H1 (cell line): ENCODE results near the gene ZNRF3. TPM values are rescaled to one million over a fixed set of nuclear protein-coding genes. Genes with fewer than 3 reads are reported as not detected.

Experiments
- CTCF ChIA-PET: fragments of 300-600 bp; sonication (Branson Sonifier 250); formaldehyde crosslinking; loops from one replicate; lab custom pipeline; 2021; ENCODE audit not compliant: partially characterized antibody; lab: Charles Lee
- POLR2A ChIA-PET: fragments of 300-600 bp; sonication (Branson Sonifier 250); formaldehyde crosslinking; loops from one replicate; lab custom pipeline; 2021; ENCODE audit warnings: inconsistent platforms; ENCODE audit not compliant: partially characterized antibody; lab: Charles Lee
- DNase-seq, 2 experiments: peaks; one replicate each; pipeline versions ENCODE4 v3.0.0 to v3.0.0-alpha.2; 2010 to 2022; ENCODE audit warnings: low spot score in 2 of 2, low read depth in 1 of 2, mixed read lengths in 1 of 2
- FAIRE-seq: peaks from 2 replicates; lab custom pipeline; 2011; peaks lifted over from hg19 to GRCh38; lab: Jason Lieb, UNC
- H2AFZ ChIP-seq: 2 replicates; pipeline ENCODE4 v1.8.1; 2012; ENCODE audit warnings: low read length, inconsistent platforms
- H2AK5ac ChIP-seq: 2 replicates; pipeline ENCODE4 v1.6.1; 2013; ENCODE audit warnings: low read depth, low read length
- H2BK120ac ChIP-seq: replicated peaks from 2 replicates; pipeline ENCODE3; 2013; ENCODE audit warnings: low read depth, low read length, inconsistent platforms
- H2BK12ac ChIP-seq: 2 replicates; pipeline ENCODE4 v1.6.1; 2013; ENCODE audit warnings: low read depth, low read length
- H2BK15ac ChIP-seq: 2 replicates; pipeline ENCODE4 v1.6.1; 2013; ENCODE audit warnings: low read length
- H2BK20ac ChIP-seq: 2 replicates; pipeline ENCODE4 v1.6.1; 2013; ENCODE audit warnings: low read length
- H2BK5ac ChIP-seq: 2 replicates; pipeline ENCODE4 v1.6.1; 2013; ENCODE audit warnings: low read depth, low read length
- H3K14ac ChIP-seq: 2 replicates; pipeline ENCODE4 v1.6.1; 2013; ENCODE audit warnings: inconsistent platforms; ENCODE audit not compliant: insufficient read length
- H3K18ac ChIP-seq: 2 replicates; pipeline ENCODE4 v1.6.1; 2013; ENCODE audit warnings: low read length; ENCODE audit errors: extremely low read depth
- H3K23ac ChIP-seq: 2 replicates; pipeline ENCODE4 v1.6.1; 2013; ENCODE audit warnings: inconsistent platforms; ENCODE audit not compliant: insufficient read length
- H3K23me2 ChIP-seq: 2 replicates; pipeline ENCODE4 v1.6.1; 2013; ENCODE audit warnings: low read depth, low read length
- H3K27ac ChIP-seq: 2 replicates; pipeline ENCODE4 v1.6.1; 2011; ENCODE audit warnings: low read depth, low read length, inconsistent platforms
- H3K27me3 ChIP-seq, 4 experiments: replicated peaks in 1 of 4; 1 replicate in 1 of 4; 2 replicates in 3 of 4; pipeline versions ENCODE4 v1.6.1 to v1.8.1; 2011 to 2013; ENCODE audit warnings: low read length in 3 of 4, mild to moderate bottlenecking in 3 of 4, inconsistent platforms in 2 of 4, mixed read lengths in 2 of 4, moderate library complexity in 1 of 4; ENCODE audit not compliant: control insufficient read depth in 3 of 4, insufficient read depth in 3 of 4; ENCODE audit errors: extremely low read depth in 1 of 4
- H3K36me3 ChIP-seq, 4 experiments: 2 replicates each; pipeline versions ENCODE4 v1.6.1 to v1.8.1; 2011 to 2013; ENCODE audit warnings: mild to moderate bottlenecking in 4 of 4, low read length in 3 of 4, moderate library complexity in 2 of 4, control low read depth in 1 of 4, inconsistent platforms in 1 of 4; ENCODE audit not compliant: insufficient read depth in 4 of 4, control insufficient read depth in 2 of 4
- H3K4ac ChIP-seq: replicated peaks from 2 replicates; pipeline ENCODE3; 2013; ENCODE audit warnings: low read length, low read depth, mixed read lengths, inconsistent platforms; ENCODE audit not compliant: insufficient read length
- H3K4me1 ChIP-seq, 4 experiments: replicated peaks in 1 of 4; 1 replicate in 1 of 4; 2 replicates in 3 of 4; pipeline versions ENCODE4 v1.6.1 to v1.8.1; 2011 to 2013; ENCODE audit warnings: low read length in 3 of 4, inconsistent platforms in 2 of 4, mixed read lengths in 1 of 4; ENCODE audit not compliant: insufficient read depth in 4 of 4, control insufficient read depth in 3 of 4
- H3K4me2 ChIP-seq, 2 experiments: 2 replicates each; pipeline versions ENCODE4 v1.6.1 to v1.8.1; 2011 to 2013; ENCODE audit warnings: low read depth in 2 of 2, low read length in 2 of 2, control low read depth in 1 of 2, inconsistent platforms in 1 of 2, mild to moderate bottlenecking in 1 of 2; ENCODE audit not compliant: insufficient read depth in 1 of 2
- H3K4me3 ChIP-seq, 4 experiments: fragments of 200-600, 300-600 bp in 1 of 4; sonication (generic), shearing (Covaris generic), sonication (Bioruptor Twin) in 1 of 4; 2 replicates each; pipeline versions ENCODE4 v1.5.1 to v1.8.1; 2011 to 2016; ENCODE audit warnings: low read length in 4 of 4, low read depth in 3 of 4, control low read depth in 2 of 4, inconsistent platforms in 2 of 4, mild to moderate bottlenecking in 2 of 4, mixed read lengths in 1 of 4, moderate library complexity in 1 of 4; ENCODE audit not compliant: insufficient read depth in 2 of 4; ENCODE audit errors: extremely low read depth in 1 of 4
- H3K56ac ChIP-seq: replicated peaks from 2 replicates; pipeline ENCODE3; 2013; ENCODE audit warnings: low read depth, mild to moderate bottlenecking, mixed read lengths, low read length, inconsistent platforms; ENCODE audit not compliant: insufficient read length
- H3K79me1 ChIP-seq: 2 replicates; pipeline ENCODE4 v1.6.1; 2013; ENCODE audit warnings: low read depth, low read length, control low read depth
- H3K79me2 ChIP-seq, 2 experiments: 2 replicates each; pipeline versions ENCODE4 v1.6.1 to v1.8.1; 2012 to 2013; ENCODE audit warnings: low read length in 2 of 2, mild to moderate bottlenecking in 2 of 2, inconsistent platforms in 1 of 2; ENCODE audit not compliant: insufficient read depth in 2 of 2, control insufficient read depth in 1 of 2
- H3K9ac ChIP-seq, 4 experiments: replicated peaks in 1 of 4; 1 replicate in 1 of 4; 2 replicates in 3 of 4; pipeline versions ENCODE4 v1.6.1 to v1.8.1; 2011 to 2013; ENCODE audit warnings: low read depth in 3 of 4, low read length in 3 of 4, control low read depth in 2 of 4, mild to moderate bottlenecking in 2 of 4, moderate library complexity in 2 of 4, inconsistent platforms in 1 of 4; ENCODE audit errors: extremely low read depth in 1 of 4
- H3K9me3 ChIP-seq, 2 experiments: 2 replicates each; pipeline versions ENCODE4 v1.6.1 to v1.8.1; 2012 to 2013; ENCODE audit warnings: mild to moderate bottlenecking in 2 of 2, moderate library complexity in 2 of 2, control low read depth in 1 of 2, inconsistent platforms in 1 of 2, low read depth in 1 of 2, low read length in 1 of 2, mixed read lengths in 1 of 2; ENCODE audit not compliant: insufficient read depth in 2 of 2
- H4K20me1 ChIP-seq, 2 experiments: replicated peaks in 1 of 2; 2 replicates each; pipeline versions ENCODE3 to v1.8.1; 2011 to 2013; ENCODE audit warnings: inconsistent platforms in 2 of 2, low read length in 2 of 2, mild to moderate bottlenecking in 1 of 2; ENCODE audit not compliant: insufficient read depth in 2 of 2, control insufficient read depth in 1 of 2
- H4K5ac ChIP-seq: 2 replicates; pipeline ENCODE4 v1.6.1; 2013; ENCODE audit warnings: low read length, low read depth, mixed read lengths, inconsistent platforms; ENCODE audit not compliant: insufficient read length
- H4K8ac ChIP-seq: 2 replicates; pipeline ENCODE4 v1.8.0; 2013; ENCODE audit warnings: mild to moderate bottlenecking, moderate library complexity, low read length, inconsistent platforms; ENCODE audit not compliant: insufficient read depth; ENCODE audit errors: extremely low read depth
- H4K91ac ChIP-seq: replicated peaks from 2 replicates; pipeline ENCODE3; 2013; ENCODE audit warnings: low read length, mixed read lengths, inconsistent platforms; ENCODE audit not compliant: insufficient read length
- WGBS, 2 experiments: shearing (Covaris generic) in 1 of 2; methylation state at CpG; one replicate each; pipeline versions ENCODE4 v1.1.6 to v1.1.7; 2013 to 2015; ENCODE audit warnings: low lambda C conversion rate in 2 of 2, mixed read lengths in 2 of 2, inconsistent platforms in 1 of 2, low coverage in 1 of 2, missing lambda C conversion rate in 1 of 2; ENCODE audit not compliant: insufficient replicate concordance in 2 of 2, insufficient coverage in 1 of 2, insufficient read length in 1 of 2; ENCODE audit errors: extremely low coverage in 1 of 2, missing lambda C conversion rate in 1 of 2; 5-methylcytosine and 5-hydroxymethylcytosine counted together
- polyA plus RNA-seq, 7 experiments: library from polyadenylated mRNA; depleted of rRNA in 3 of 7; stranded (reverse) in 5 of 7; unstranded in 2 of 7; fragments of >200 nt in 5 of 7; fragments of 200-250 nt in 2 of 7; gene quantifications; 1 replicate in 5 of 7; 2 replicates in 1 of 7; 4 replicates in 1 of 7; pipeline versions ENCODE4 v1.2.1 to v1.2.3, GENCODE V29; 2011 to 2013; ENCODE audit warnings: missing spikeins in 2 of 7, mixed read lengths in 2 of 7
- total RNA-seq: library from RNA; stranded (reverse); fragmentation: NEBNext Ultra II Directional; extraction: Animal tissue kit (Norgen Biotek cat#: 25700); gene quantifications from 2 replicates; pipeline ENCODE4 v1.2.1, GENCODE V29; 2021

Gene ZNRF3
- total and polyA plus RNA-seq, 2 of the 8 experiments (the other 6 are each of a cell fraction or from before 2014, with no cell fraction given), result 14.1 to 21.7 TPM

- Histone ChIP-seq H4K8ac (no peak overlapping the region), H4K91ac (no peak overlapping the region), H2BK12ac (no peak overlapping the region), H4K20me1 (peaks cover 4 to 13% of the 10 kb centered on the region in 2 experiments), H2BK20ac (no peak overlapping the region), H3K27me3 (no peaks in the 10 kb centered on the region), H3K23me2 (peaks cover 2% of the 10 kb centered on the region; the same call in 1 of the 2 replicates), H3K9ac (no peak overlapping the region), H3K36me3 (no peaks in the 10 kb centered on the region; a peak in 1 of 8 replicates), H3K9me3 (no peaks in the 10 kb centered on the region), H3K18ac (no peak overlapping the region), H3K4me1 (peaks cover 3 to 11% (median 9%) of the 10 kb centered on the region in 4 experiments), H3K56ac (no peak overlapping the region), H2BK15ac (no peak overlapping the region), H3K4me2 (no peak overlapping the region), H3K23ac (no peak overlapping the region), H2AK5ac (no peak overlapping the region), H3K14ac (no peak overlapping the region), H4K5ac (no peak overlapping the region), H3K4me3 (no peak overlapping the region), H3K27ac (no peak overlapping the region), H2BK5ac (no peak overlapping the region), H3K79me1 (peaks cover 18% of the 10 kb centered on the region), H2BK120ac (no peak overlapping the region), H2AFZ (no peak overlapping the region), H3K79me2 (peaks cover 4 to 93% of the 10 kb centered on the region in 2 experiments), H3K4ac (no peak overlapping the region)
- FAIRE-seq (no peak), DNase-seq (no peak)
- ChIA-PET POLR2A (interaction anchor here (0.5 to 1.8 kb wide), 3 partner anchors 8 to 90 kb away, joined by 3 to 4 read pairs (median 3); no protein-coding TSS in a partner anchor), CTCF (interaction anchor here (1.4 to 1.5 kb wide), 2 partner anchors 8 to 12 kb away, joined by 3 read pairs; no protein-coding TSS in a partner anchor)
- 79% methylated on average over 1 of the region's 1 CpG; no CpG with 5 or more reads in 1 of the 2 experiments for WGBS, 2 experiments
Measured at GRCh38 chr22:28956506-28956905, 73.1 kb downstream of the ZNRF3 start.
